ENCODE data around the gene GSK3B.

The GSK3B gene

GRCh38 chr3:119870512-119870911 lies 223.7 kb downstream of the GSK3B start:
- H3K9me3 Mint-ChIP-seq = no peaks in the 10 kb centered on the region
- H3K4me3 Mint-ChIP-seq = no peak overlapping the region
- peaks cover 14% of the 10 kb centered on the region for H3K4me1 Mint-ChIP-seq (ENCODE audit: low read depth)
- no peaks in the 10 kb centered on the region for H3K27me3 Mint-ChIP-seq (ENCODE audit: low read depth)
- peaks cover 14% of the 10 kb centered on the region for H3K36me3 Mint-ChIP-seq (ENCODE audit: low read depth)
- H3K27ac Mint-ChIP-seq = no peak overlapping the region
- no peak for DNase-seq (ENCODE audit: low spot score)

- no peak for DNase-seq (ENCODE audit: low spot score)
- H3K27me3 Mint-ChIP-seq (ENCODE audit: low read depth) = no peaks in the 10 kb centered on the region
- no peaks in the 10 kb centered on the region for H3K9me3 Mint-ChIP-seq
- H3K27ac Mint-ChIP-seq = no peak overlapping the region
- H3K4me1 Mint-ChIP-seq (ENCODE audit: low read depth) = peaks cover 3% of the 10 kb centered on the region
- peaks cover 37% of the 10 kb centered on the region for H3K36me3 Mint-ChIP-seq (ENCODE audit: low read depth)
- H3K4me3 Mint-ChIP-seq = no peak overlapping the region
These were observed 229.8 kb downstream of the GSK3B start for GRCh38 chr3:119864476-119864875.

GRCh38 chr3:119862616-119863015 lies 231.6 kb downstream of the GSK3B start:
- no peaks in the 10 kb centered on the region for H3K4me1 Mint-ChIP-seq (ENCODE audit: low read depth)
- peaks cover 46% of the 10 kb centered on the region for H3K36me3 Mint-ChIP-seq (ENCODE audit: low read depth)
- H3K4me3 Mint-ChIP-seq = no peak overlapping the region
- H3K27ac Mint-ChIP-seq = no peak overlapping the region
- H3K27me3 Mint-ChIP-seq (ENCODE audit: low read depth) = no peaks in the 10 kb centered on the region
- H3K9me3 Mint-ChIP-seq = peaks cover 13% of the 10 kb centered on the region
- DNase-seq (ENCODE audit: low spot score) = no peak

- Mint-ChIP-seq H3K27ac (no peak overlapping the region), H3K36me3 (ENCODE audit: low read depth) (peaks cover 53% of the 10 kb centered on the region), H3K4me3 (no peak overlapping the region), H3K4me1 (ENCODE audit: low read depth) (peaks cover 1% of the 10 kb centered on the region), H3K27me3 (ENCODE audit: low read depth) (no peaks in the 10 kb centered on the region), H3K9me3 (peaks cover 19% of the 10 kb centered on the region)
- DNase-seq (ENCODE audit: low spot score) = no peak
These were observed 232.6 kb downstream of the GSK3B start for GRCh38 chr3:119861681-119862080.

- H3K27me3 Mint-ChIP-seq (ENCODE audit: low read depth) = no peaks in the 10 kb centered on the region
- H3K9me3 Mint-ChIP-seq = peaks cover 22% of the 10 kb centered on the region
These were observed 234.5 kb downstream of the GSK3B start for GRCh38 chr3:119859728-119860127.

GRCh38 chr3:119858957-119859356 lies 235.3 kb downstream of the GSK3B start:
- H3K27me3 Mint-ChIP-seq (ENCODE audit: low read depth) = no peaks in the 10 kb centered on the region
- no peak overlapping the region for H3K27ac Mint-ChIP-seq
- peaks cover 1% of the 10 kb centered on the region for H3K4me1 Mint-ChIP-seq (ENCODE audit: low read depth)
- H3K9me3 Mint-ChIP-seq = peaks cover 25% of the 10 kb centered on the region
- no peak overlapping the region for H3K4me3 Mint-ChIP-seq
- no peak for DNase-seq (ENCODE audit: low spot score)
- peaks cover 64% of the 10 kb centered on the region for H3K36me3 Mint-ChIP-seq (ENCODE audit: low read depth)

More at GRCh38 chr3:119859728-119860127, 234.5 kb downstream of the GSK3B start:
- Mint-ChIP-seq H3K36me3 (ENCODE audit: low read depth) (peaks cover 61% of the 10 kb centered on the region), H3K27ac (no peak overlapping the region), H3K4me3 (no peak overlapping the region), H3K4me1 (ENCODE audit: low read depth) (peaks cover 1% of the 10 kb centered on the region)
- no peak for DNase-seq (ENCODE audit: low spot score)

GRCh38 chr3:119856695-119857094 lies 237.6 kb downstream of the GSK3B start:
- peaks cover 1% of the 10 kb centered on the region for H3K4me1 Mint-ChIP-seq (ENCODE audit: low read depth)

GRCh38 chr3:119849126-119849525 lies 245.1 kb downstream of the GSK3B start:
- no peak for DNase-seq (ENCODE audit: low spot score)
- peaks cover 9% of the 10 kb centered on the region for H3K9me3 Mint-ChIP-seq
- no peak overlapping the region for H3K27ac Mint-ChIP-seq
- H3K4me1 Mint-ChIP-seq (ENCODE audit: low read depth) = no peaks in the 10 kb centered on the region
- no peak overlapping the region for H3K4me3 Mint-ChIP-seq
- H3K27me3 Mint-ChIP-seq (ENCODE audit: low read depth) = no peaks in the 10 kb centered on the region
- peaks cover 42% of the 10 kb centered on the region for H3K36me3 Mint-ChIP-seq (ENCODE audit: low read depth)

More at GRCh38 chr3:119856695-119857094, 237.6 kb downstream of the GSK3B start:
- DNase-seq (ENCODE audit: low spot score) = no peak
- Mint-ChIP-seq H3K9me3 (peaks cover 27% of the 10 kb centered on the region), H3K27me3 (ENCODE audit: low read depth) (no peaks in the 10 kb centered on the region), H3K36me3 (ENCODE audit: low read depth) (peaks cover 57% of the 10 kb centered on the region), H3K4me3 (no peak overlapping the region), H3K27ac (no peak overlapping the region)

GRCh38 chr3:119841808-119842471 lies 252.3 kb downstream of the GSK3B start:
- DNase-seq (ENCODE audit: low spot score) = no peak
- Mint-ChIP-seq H3K4me3 (no peak overlapping the region), H3K27me3 (ENCODE audit: low read depth) (no peaks in the 10 kb centered on the region), H3K4me1 (ENCODE audit: low read depth) (no peaks in the 10 kb centered on the region), H3K27ac (no peak overlapping the region), H3K9me3 (peaks cover 11% of the 10 kb centered on the region), H3K36me3 (ENCODE audit: low read depth) (peaks cover 43% of the 10 kb centered on the region)

- Mint-ChIP-seq H3K4me3 (no peak overlapping the region), H3K27ac (no peak overlapping the region), H3K36me3 (ENCODE audit: low read depth) (peaks cover 11% of the 10 kb centered on the region), H3K9me3 (no peaks in the 10 kb centered on the region), H3K4me1 (ENCODE audit: low read depth) (peaks cover 8% of the 10 kb centered on the region), H3K27me3 (ENCODE audit: low read depth) (no peaks in the 10 kb centered on the region)
- DNase-seq (ENCODE audit: low spot score) = no peak
These were observed 258.7 kb downstream of the GSK3B start for GRCh38 chr3:119835556-119835955.

GRCh38 chr3:119834754-119835370 lies 259.4 kb downstream of the GSK3B start:
- Mint-ChIP-seq H3K27ac (no peak overlapping the region), H3K9me3 (no peaks in the 10 kb centered on the region), H3K4me1 (ENCODE audit: low read depth) (peaks cover 8% of the 10 kb centered on the region), H3K27me3 (ENCODE audit: low read depth) (no peaks in the 10 kb centered on the region), H3K36me3 (ENCODE audit: low read depth) (peaks cover 9% of the 10 kb centered on the region), H3K4me3 (no peak overlapping the region)
- DNase-seq (ENCODE audit: low spot score) = no peak

- Mint-ChIP-seq H3K36me3 (ENCODE audit: low read depth) (peaks cover 5% of the 10 kb centered on the region), H3K27me3 (ENCODE audit: low read depth) (no peaks in the 10 kb centered on the region), H3K4me1 (ENCODE audit: low read depth) (peaks cover 8% of the 10 kb centered on the region), H3K27ac (no peak overlapping the region), H3K9me3 (no peaks in the 10 kb centered on the region), H3K4me3 (no peak overlapping the region)
- no peak for DNase-seq (ENCODE audit: low spot score)
These were observed 262.3 kb downstream of the GSK3B start for GRCh38 chr3:119831941-119832371.

- H3K27me3 Mint-ChIP-seq (ENCODE audit: low read depth) = no peaks in the 10 kb centered on the region
- no peaks in the 10 kb centered on the region for H3K9me3 Mint-ChIP-seq
- peaks cover 8% of the 10 kb centered on the region for H3K4me1 Mint-ChIP-seq (ENCODE audit: low read depth)
- no peak overlapping the region for H3K4me3 Mint-ChIP-seq
- no peak overlapping the region for H3K27ac Mint-ChIP-seq
- DNase-seq (ENCODE audit: low spot score) = no peak
- H3K36me3 Mint-ChIP-seq (ENCODE audit: low read depth) = peaks cover 3% of the 10 kb centered on the region
These were observed 263.2 kb downstream of the GSK3B start for GRCh38 chr3:119831022-119831421.

- no peak for DNase-seq (ENCODE audit: low spot score)
- no peak overlapping the region for H3K27ac Mint-ChIP-seq
- H3K27me3 Mint-ChIP-seq (ENCODE audit: low read depth) = no peaks in the 10 kb centered on the region
- no peaks in the 10 kb centered on the region for H3K4me1 Mint-ChIP-seq (ENCODE audit: low read depth)
- H3K4me3 Mint-ChIP-seq = no peak overlapping the region
- H3K9me3 Mint-ChIP-seq = no peaks in the 10 kb centered on the region
- H3K36me3 Mint-ChIP-seq (ENCODE audit: low read depth) = peaks cover 8% of the 10 kb centered on the region
These were observed 264.8 kb downstream of the GSK3B start for GRCh38 chr3:119829420-119829819.
